Activated CD8-positive, alpha-beta T cell treated with anti-CD3 and anti-CD28 coated beads for 36 hours (primary cell): ENCODE data around the gene RHBG. TPM values are rescaled to one million over a fixed set of nuclear protein-coding genes. Genes with fewer than 3 reads are reported as not detected.

Experiments
- ATAC-seq: fragments of 200-7000 bp; cut with Tn5 transposase; one replicate; pipeline ENCODE4 v1.10.0; 2021; ENCODE audit warnings: mild to moderate bottlenecking, moderate library complexity
- CTCF ChIA-PET: fragments of 350-600 bp; sonication (Branson Sonifier 250); formaldehyde crosslinking; loops from one replicate; lab custom pipeline; 2021; ENCODE audit warnings: antibody characterized with exemption; lab: Charles Lee
- POLR2A ChIA-PET: fragments of 350-600 bp; sonication (Branson Sonifier 250); formaldehyde crosslinking; loops from one replicate; lab custom pipeline; 2021; ENCODE audit warnings: antibody characterized with exemption; lab: Charles Lee
- DNase-seq: peaks from one replicate; pipeline ENCODE4 v3.0.0-alpha.2; 2020
- H3K27ac Mint-ChIP-seq: one replicate; pipeline ENCODE4 v1.8.0; 2021; ENCODE audit warnings: mild to moderate bottlenecking, mixed read lengths
- H3K27me3 Mint-ChIP-seq: one replicate; pipeline ENCODE4 v1.8.0; 2021; ENCODE audit warnings: mixed read lengths
- H3K36me3 Mint-ChIP-seq: one replicate; pipeline ENCODE4 v1.8.0; 2021; ENCODE audit warnings: low read depth, mixed read lengths
- H3K4me1 Mint-ChIP-seq: one replicate; pipeline ENCODE4 v1.8.0; 2021; ENCODE audit warnings: low read depth, mixed read lengths
- H3K4me3 Mint-ChIP-seq: one replicate; pipeline ENCODE4 v1.8.0; 2021; ENCODE audit warnings: mild to moderate bottlenecking, moderate library complexity, mixed read lengths
- H3K9me3 Mint-ChIP-seq: one replicate; pipeline ENCODE4 v1.8.0; 2021; ENCODE audit warnings: mixed read lengths
- intact Hi-C: fragments of 100-400 bp; cut with micrococcal nuclease; formaldehyde crosslinking; loops from one replicate; pipeline ENCODE4 v1.10.0; 2022
- total RNA-seq, 2 experiments: library from RNA; stranded (reverse); gene quantifications; one replicate each; pipeline ENCODE4 v1.2.3, GENCODE V29; 2021
- TF ChIP-seq, protein P1 (sequence below): fragments of 200-600 bp; IDR thresholded peaks from one replicate; pipeline ENCODE4 v1.8.0; 2022; ENCODE audit warnings: antibody characterized with exemption, mild to moderate bottlenecking

Gene RHBG
- total RNA-seq, 2 experiments from 2014 or later, result not detected

- ATAC-seq (no peak), DNase-seq (no peak)
- Mint-ChIP-seq H3K4me3 (no peak overlapping the region), H3K36me3 (no peaks in the 10 kb centered on the region), H3K27me3 (peaks cover 75% of the 10 kb centered on the region), H3K4me1 (peaks cover 21% of the 10 kb centered on the region), H3K27ac (no peak overlapping the region), H3K9me3 (no peaks in the 10 kb centered on the region)
- POLR2A ChIA-PET, result interaction anchor here (0.7 to 1.4 kb wide), 2 partner anchors 56 to 146 kb away, joined by 3 to 4 read pairs; no protein-coding TSS in a partner anchor
- CTCF ChIA-PET, result interaction anchor here (1.7 to 16.7 kb wide), 3 partner anchors 15 to 40 kb away, joined by 5 to 177 read pairs (median 38); no protein-coding TSS in a partner anchor
- TF ChIP-seq, protein P1, sequence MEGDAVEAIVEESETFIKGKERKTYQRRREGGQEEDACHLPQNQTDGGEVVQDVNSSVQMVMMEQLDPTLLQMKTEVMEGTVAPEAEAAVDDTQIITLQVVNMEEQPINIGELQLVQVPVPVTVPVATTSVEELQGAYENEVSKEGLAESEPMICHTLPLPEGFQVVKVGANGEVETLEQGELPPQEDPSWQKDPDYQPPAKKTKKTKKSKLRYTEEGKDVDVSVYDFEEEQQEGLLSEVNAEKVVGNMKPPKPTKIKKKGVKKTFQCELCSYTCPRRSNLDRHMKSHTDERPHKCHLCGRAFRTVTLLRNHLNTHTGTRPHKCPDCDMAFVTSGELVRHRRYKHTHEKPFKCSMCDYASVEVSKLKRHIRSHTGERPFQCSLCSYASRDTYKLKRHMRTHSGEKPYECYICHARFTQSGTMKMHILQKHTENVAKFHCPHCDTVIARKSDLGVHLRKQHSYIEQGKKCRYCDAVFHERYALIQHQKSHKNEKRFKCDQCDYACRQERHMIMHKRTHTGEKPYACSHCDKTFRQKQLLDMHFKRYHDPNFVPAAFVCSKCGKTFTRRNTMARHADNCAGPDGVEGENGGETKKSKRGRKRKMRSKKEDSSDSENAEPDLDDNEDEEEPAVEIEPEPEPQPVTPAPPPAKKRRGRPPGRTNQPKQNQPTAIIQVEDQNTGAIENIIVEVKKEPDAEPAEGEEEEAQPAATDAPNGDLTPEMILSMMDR, result no peak
- intact Hi-C loops, result no loop called here
These were observed 55.9 kb downstream of the RHBG start for GRCh38 chr1:156424806-156425432.

DNA sequence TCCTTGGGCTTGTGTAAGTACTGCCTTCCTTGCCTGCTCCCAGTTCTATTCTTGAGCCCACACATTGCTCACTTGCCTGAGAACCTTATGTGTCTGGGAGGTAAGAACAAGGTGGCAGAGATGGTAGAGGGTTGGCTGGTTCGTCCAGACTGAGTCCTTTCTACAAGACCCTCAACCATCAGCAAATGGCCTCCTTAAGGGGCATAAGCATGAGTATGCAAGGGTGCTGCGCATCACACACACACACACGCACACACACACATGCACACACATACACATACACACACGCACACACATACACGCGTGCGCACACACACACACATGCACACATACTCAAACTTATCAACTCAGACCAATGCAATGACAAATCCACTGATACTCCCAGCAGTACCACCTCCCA, 56.9 kb downstream of the RHBG start:
- Mint-ChIP-seq H3K27ac (no peak overlapping the region), H3K36me3 (no peaks in the 10 kb centered on the region), H3K27me3 (peaks cover 77% of the 10 kb centered on the region), H3K4me3 (no peak overlapping the region), H3K9me3 (no peaks in the 10 kb centered on the region), H3K4me1 (peaks cover 18% of the 10 kb centered on the region)
- TF ChIP-seq, protein P1, result no peak
- DNase-seq (no peak), ATAC-seq (no peak)
- intact Hi-C loops, result no loop called here
- ChIA-PET CTCF (interaction anchor here (4.7 to 16.7 kb wide), 2 partner anchors 20 to 41 kb away, joined by 38 to 177 read pairs; no protein-coding TSS in a partner anchor), POLR2A (no interaction called here)

- intact Hi-C loops, result no loop called here
- no peak overlapping the region for H3K27ac Mint-ChIP-seq
- DNase-seq (no peak), ATAC-seq (no peak)
- CTCF ChIA-PET, result interaction anchor here (1.9 to 16.7 kb wide), 2 partner anchors 18 to 43 kb away, joined by 11 to 177 read pairs; no protein-coding TSS in a partner anchor
- H3K4me1 Mint-ChIP-seq, result peaks cover 15% of the 10 kb centered on the region
- POLR2A ChIA-PET, result no interaction called here
- TF ChIP-seq, protein P1, result no peak
- no peaks in the 10 kb centered on the region for H3K9me3 Mint-ChIP-seq
- no peaks in the 10 kb centered on the region for H3K36me3 Mint-ChIP-seq
- no peak overlapping the region for H3K4me3 Mint-ChIP-seq
- H3K27me3 Mint-ChIP-seq, result peaks cover 81% of the 10 kb centered on the region
These were observed 58.9 kb downstream of the RHBG start for GRCh38 chr1:156427957-156428356.

DNA sequence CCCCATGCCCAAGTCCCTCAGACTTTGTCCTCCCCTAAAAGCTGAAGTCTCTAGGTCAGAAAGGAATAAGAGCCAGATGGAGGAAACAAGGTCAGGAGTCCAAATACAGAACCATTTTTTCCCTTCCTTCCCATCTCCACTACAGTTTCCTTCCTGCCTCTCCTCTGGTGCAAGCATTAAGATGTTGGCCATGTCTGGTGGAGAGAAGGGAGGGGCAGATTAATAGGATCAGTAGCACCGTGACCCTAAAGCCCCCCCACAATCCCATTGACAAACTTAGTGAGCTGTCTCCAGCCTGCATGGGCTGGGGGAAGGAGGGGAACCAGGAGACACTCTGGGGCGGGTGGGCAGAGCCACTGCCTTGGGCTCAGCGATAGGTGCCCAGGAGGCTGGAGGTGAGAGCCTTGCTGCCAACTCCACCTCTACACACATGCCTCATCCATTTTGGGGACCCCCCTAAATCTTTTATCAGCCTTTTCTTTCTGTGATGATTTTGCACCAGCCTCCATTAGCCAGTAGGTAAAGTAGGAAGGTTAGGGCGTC, 59.8 kb downstream of the RHBG start:
- ChIA-PET POLR2A (interaction anchor here (1.9 kb wide), 1 partner anchor 9 kb away, joined by 7 read pairs; no protein-coding TSS in a partner anchor), CTCF (interaction anchor here (1.5 to 16.7 kb wide), 3 partner anchors 10 to 44 kb away, joined by 6 to 177 read pairs (median 11); no protein-coding TSS in a partner anchor)
- Mint-ChIP-seq H3K27me3 (peaks cover 81% of the 10 kb centered on the region), H3K9me3 (no peaks in the 10 kb centered on the region), H3K36me3 (no peaks in the 10 kb centered on the region), H3K4me1 (peaks cover 22% of the 10 kb centered on the region), H3K4me3 (no peak overlapping the region), H3K27ac (no peak overlapping the region)
- DNase-seq (no peak), ATAC-seq (no peak)
- TF ChIP-seq, protein P1, result no peak
- intact Hi-C loops, result no loop called here
